Measurements from ENCODE around the gene PCAT6.
"Not testable (repeated sequence)": the region's sequence is repeated elsewhere in the genome, so short reads cannot be mapped to it uniquely, and the experiment has no call there.

The PCAT6 gene

DNA sequence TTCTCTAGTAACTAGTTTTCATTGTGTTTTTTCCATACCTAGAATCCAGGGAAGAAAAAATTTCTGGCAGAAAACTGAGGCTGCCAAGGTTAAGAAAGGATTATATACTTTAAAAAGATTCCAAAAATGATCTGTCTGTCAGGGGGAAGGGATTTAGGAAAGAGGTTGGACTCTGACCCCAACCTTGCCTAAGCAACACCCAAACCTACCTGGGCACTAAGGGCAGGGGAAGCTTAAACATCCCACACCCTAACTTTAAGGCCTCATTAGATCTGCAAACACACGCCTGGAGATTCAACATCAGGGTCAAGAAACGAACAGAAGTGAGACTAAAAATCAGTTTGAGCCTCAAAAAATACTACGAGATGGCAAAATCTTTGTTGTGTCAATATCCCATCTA lies 22.0 kb upstream of the PCAT6 start:
- no peak for DNase-seq (ENCODE audit: low read depth, low spot score)
- TF ChIP-seq, protein P1, sequence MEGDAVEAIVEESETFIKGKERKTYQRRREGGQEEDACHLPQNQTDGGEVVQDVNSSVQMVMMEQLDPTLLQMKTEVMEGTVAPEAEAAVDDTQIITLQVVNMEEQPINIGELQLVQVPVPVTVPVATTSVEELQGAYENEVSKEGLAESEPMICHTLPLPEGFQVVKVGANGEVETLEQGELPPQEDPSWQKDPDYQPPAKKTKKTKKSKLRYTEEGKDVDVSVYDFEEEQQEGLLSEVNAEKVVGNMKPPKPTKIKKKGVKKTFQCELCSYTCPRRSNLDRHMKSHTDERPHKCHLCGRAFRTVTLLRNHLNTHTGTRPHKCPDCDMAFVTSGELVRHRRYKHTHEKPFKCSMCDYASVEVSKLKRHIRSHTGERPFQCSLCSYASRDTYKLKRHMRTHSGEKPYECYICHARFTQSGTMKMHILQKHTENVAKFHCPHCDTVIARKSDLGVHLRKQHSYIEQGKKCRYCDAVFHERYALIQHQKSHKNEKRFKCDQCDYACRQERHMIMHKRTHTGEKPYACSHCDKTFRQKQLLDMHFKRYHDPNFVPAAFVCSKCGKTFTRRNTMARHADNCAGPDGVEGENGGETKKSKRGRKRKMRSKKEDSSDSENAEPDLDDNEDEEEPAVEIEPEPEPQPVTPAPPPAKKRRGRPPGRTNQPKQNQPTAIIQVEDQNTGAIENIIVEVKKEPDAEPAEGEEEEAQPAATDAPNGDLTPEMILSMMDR (IDR thresholded peaks at IDR 0.05; ENCODE audit: low read depth, low read length): no peak
- in situ Hi-C loops (cut with HindIII; ENCODE audit: low sequenced_read_pairs): no loop called here

DNA sequence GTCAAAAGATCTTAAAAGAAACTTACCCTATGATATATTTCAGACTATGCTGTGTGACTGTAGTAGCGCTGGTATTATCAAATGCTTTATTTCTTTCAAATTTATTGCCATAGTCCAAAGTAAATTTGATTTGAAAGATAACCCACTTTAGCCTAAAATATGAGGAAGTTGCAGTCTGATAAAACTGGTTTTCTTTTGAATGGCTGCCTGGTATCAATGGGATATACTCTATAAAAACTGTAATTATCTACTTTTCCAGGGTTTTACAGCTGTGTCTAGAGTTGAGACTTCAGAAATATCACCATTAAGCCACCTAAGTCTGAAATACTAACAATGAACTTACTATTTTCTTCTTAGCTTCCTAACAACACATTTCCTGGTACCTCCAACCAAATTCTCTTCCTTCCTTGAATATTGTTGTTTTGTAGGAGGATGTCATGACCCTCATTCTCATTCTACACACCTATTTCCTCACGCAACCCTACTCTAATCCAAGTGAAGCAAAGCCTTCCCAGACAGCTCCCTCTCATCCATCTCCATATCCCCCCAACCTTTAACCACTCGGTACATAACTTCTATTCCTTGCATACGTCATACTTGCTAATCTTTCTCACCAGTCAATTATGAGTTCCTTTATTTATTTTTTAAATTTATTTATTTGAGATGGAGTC lies 19.5 kb upstream of the PCAT6 start:
- in situ Hi-C loops (cut with HindIII; ENCODE audit: low sequenced_read_pairs): no loop called here
- H3K4me3 ChIP-seq (ENCODE audit: low read depth, low read length): no peak overlapping the region
- DNase-seq (ENCODE audit: low read depth, low spot score): no peak
- TF ChIP-seq, protein P1 (IDR thresholded peaks at IDR 0.05; ENCODE audit: low read depth, low read length): no peak

More for the DNA sequence above, 22.0 kb upstream of the PCAT6 start:
- H3K4me3 ChIP-seq (ENCODE audit: low read depth, low read length): no peak overlapping the region

GRCh38 chr1:202794051-202794740 lies 16.6 kb upstream of the PCAT6 start:
- H3K4me3 ChIP-seq (ENCODE audit: low read depth, low read length): no peak overlapping the region
- TF ChIP-seq, protein P1 (IDR thresholded peaks at IDR 0.05; ENCODE audit: low read depth, low read length): no peak
- in situ Hi-C loops (cut with HindIII; ENCODE audit: low sequenced_read_pairs): no loop called here
- DNase-seq (ENCODE audit: low read depth, low spot score): no peak

DNA sequence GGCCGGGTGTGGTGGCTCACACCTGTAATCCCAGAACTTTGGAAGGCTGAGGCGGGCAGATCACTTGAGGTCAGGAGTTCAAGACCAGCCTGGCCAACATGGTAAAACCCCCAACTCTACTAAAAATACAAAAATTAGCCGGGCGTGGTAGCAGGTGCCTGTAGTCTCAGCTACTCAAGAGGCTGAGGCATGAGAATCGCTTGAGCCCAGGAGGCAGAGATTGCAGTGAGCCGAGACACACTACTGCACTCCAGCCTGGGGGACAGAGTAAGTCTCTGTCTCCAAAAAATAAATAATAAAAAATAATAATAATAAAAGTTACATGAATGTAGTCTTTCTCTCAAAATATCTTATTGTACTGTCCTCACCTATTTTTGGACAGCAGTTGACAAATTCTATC lies 15.8 kb upstream of the PCAT6 start:
- in situ Hi-C loops (cut with HindIII; ENCODE audit: low sequenced_read_pairs); H3K4me3 ChIP-seq (ENCODE audit: low read depth, low read length); DNase-seq (ENCODE audit: low read depth, low spot score): not testable (repeated sequence)

GRCh38 chr1:202796670-202797069 lies 14.1 kb upstream of the PCAT6 start:
- TF ChIP-seq, protein P1 (IDR thresholded peaks at IDR 0.05; ENCODE audit: low read depth, low read length): no peak
- H3K4me3 ChIP-seq (ENCODE audit: low read depth, low read length): no peak overlapping the region
- DNase-seq (ENCODE audit: low read depth, low spot score): no peak
- in situ Hi-C loops (cut with HindIII; ENCODE audit: low sequenced_read_pairs): no loop called here

- TF ChIP-seq, protein P1 (IDR thresholded peaks at IDR 0.05; ENCODE audit: low read depth, low read length): no peak
- DNase-seq (ENCODE audit: low read depth, low spot score): no peak
- in situ Hi-C loops (cut with HindIII; ENCODE audit: low sequenced_read_pairs): no loop called here
- H3K4me3 ChIP-seq (ENCODE audit: low read depth, low read length): no peak overlapping the region
Measured at GRCh38 chr1:202798260-202798659, 12.5 kb upstream of the PCAT6 start.

- TF ChIP-seq, protein P1 (IDR thresholded peaks at IDR 0.05; ENCODE audit: low read depth, low read length): no peak
- H3K4me3 ChIP-seq (ENCODE audit: low read depth, low read length): no peak overlapping the region
- in situ Hi-C loops (cut with HindIII; ENCODE audit: low sequenced_read_pairs): no loop called here
- DNase-seq (ENCODE audit: low read depth, low spot score): no peak
Measured at GRCh38 chr1:202798792-202799331, 11.9 kb upstream of the PCAT6 start.
